HL-60 (cell line): ENCODE data around the gene IL20RB.

Experiments used
- DNase-seq, 2 experiments: peaks; one replicate each; pipeline ENCODE4 v3.0.0-alpha.2; 2010 to 2020; ENCODE audit warnings: low read depth in 1 of 2, low spot score in 1 of 2
- H3K27ac ChIP-seq: fragments of 250-450 bp; sonication (Bioruptor Pico); replicated peaks from 2 replicates; pipeline ENCODE4 v1.5.1; 2020; ENCODE audit warnings: mild to moderate bottlenecking, moderate library complexity
- H3K27me3 ChIP-seq: fragments of 250-450 bp; sonication (Bioruptor Pico); 2 replicates; pipeline ENCODE4 v1.5.1; 2021; ENCODE audit warnings: mild to moderate bottlenecking, moderate library complexity; ENCODE audit not compliant: insufficient read depth, poor library complexity, severe bottlenecking
- H3K4me3 ChIP-seq: replicated peaks from 2 replicates; pipeline ENCODE4 v1.5.1; 2011; ENCODE audit warnings: mild to moderate bottlenecking, control low read depth, low read length; ENCODE audit not compliant: insufficient read depth
- CTCF ChIP-seq: IDR thresholded peaks from one replicate; pipeline ENCODE4 v1.5.1; 2011; ENCODE audit warnings: low read length, control low read depth, inconsistent platforms; ENCODE audit not compliant: insufficient read depth
- GABPA ChIP-seq: IDR thresholded peaks from 2 replicates; pipeline ENCODE4 v1.6.1; 2012; ENCODE audit warnings: low read depth
- POLR2AphosphoS5 ChIP-seq: IDR thresholded peaks from 2 replicates; pipeline ENCODE4 v1.6.1; 2012; ENCODE audit warnings: low read depth
- REST ChIP-seq: IDR thresholded peaks from 2 replicates; pipeline ENCODE4 v1.6.1; 2012; ENCODE audit warnings: low read depth; ENCODE audit not compliant: insufficient replicate concordance
- SPI1 ChIP-seq: IDR thresholded peaks from 2 replicates; pipeline ENCODE4 v1.6.1; 2012; ENCODE audit warnings: low read depth, mild to moderate bottlenecking, borderline replicate concordance

Gene IL20RB

GRCh38 chr3:136947477-136947876, 10.3 kb upstream of the IL20RB start:
- H3K4me3 ChIP-seq: no peak overlapping the region
- H3K27ac ChIP-seq: no peak overlapping the region
- no peaks in the 10 kb centered on the region for H3K27me3 ChIP-seq
- no peak for DNase-seq
- TF ChIP-seq POLR2AphosphoS5 (no peak), REST (no peak), SPI1 (no peak), CTCF (no peak), GABPA (no peak)

- no peak for DNase-seq
- H3K4me3 ChIP-seq: no peak overlapping the region
These were observed 8.6 kb upstream of the IL20RB start for GRCh38 chr3:136949146-136949545.

GRCh38 chr3:136949708-136950107, 8.1 kb upstream of the IL20RB start:
- DNase-seq: no peak
- Histone ChIP-seq H3K4me3 (no peak overlapping the region), H3K27ac (no peak overlapping the region), H3K27me3 (no peaks in the 10 kb centered on the region)
- no peak for TF ChIP-seq GABPA
- no peak for TF ChIP-seq CTCF

More at GRCh38 chr3:136949146-136949545, 8.6 kb upstream of the IL20RB start:
- no peaks in the 10 kb centered on the region for H3K27me3 ChIP-seq
- H3K27ac ChIP-seq: no peak overlapping the region
- TF ChIP-seq SPI1 (no peak), REST (no peak), GABPA (no peak), POLR2AphosphoS5 (no peak), CTCF (no peak)

GRCh38 chr3:136950623-136951022, 7.2 kb upstream of the IL20RB start:
- Histone ChIP-seq H3K27me3 (no peaks in the 10 kb centered on the region), H3K27ac (no peak overlapping the region), H3K4me3 (no peak overlapping the region)
- DNase-seq: no peak
- TF ChIP-seq REST (no peak), CTCF (no peak), SPI1 (no peak), POLR2AphosphoS5 (no peak), GABPA (no peak)
